Activated CD8-positive, alpha-beta memory T cell treated with anti-CD3 and anti-CD28 coated beads, Interleukin-2, amount 50 U/mL, for 24 hours (primary cell): ENCODE results near the gene VWA3B.
"Not testable (repeated sequence)": the region's sequence is repeated elsewhere in the genome, so short reads cannot be mapped to it uniquely, and the experiment has no call there.

ENCODE experiments used
- DNase-seq: peaks from one replicate; pipeline ENCODE4 v3.0.0-alpha.2; 2020; ENCODE audit errors: extremely low read depth

VWA3B gene

DNA sequence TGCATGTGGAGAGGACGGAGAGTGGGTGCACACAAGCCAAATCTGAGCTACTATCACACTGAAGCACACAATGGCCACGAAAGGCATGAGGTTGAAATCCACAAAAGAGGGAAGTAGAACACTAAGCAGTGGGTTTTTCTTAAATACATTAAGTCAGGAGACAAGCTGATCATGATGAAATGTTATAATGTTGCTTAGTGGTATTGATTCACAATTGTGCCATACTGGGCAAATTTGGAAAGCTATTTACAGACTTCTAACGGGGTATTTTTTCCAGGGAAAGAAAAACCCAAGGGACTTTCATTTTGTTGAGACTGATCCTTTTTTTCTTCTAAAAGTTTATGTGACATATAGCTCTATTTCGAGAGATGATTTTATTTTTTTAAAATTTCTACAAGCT is 158.5 kb downstream of the VWA3B start:
- DNase-seq: no peak

DNA sequence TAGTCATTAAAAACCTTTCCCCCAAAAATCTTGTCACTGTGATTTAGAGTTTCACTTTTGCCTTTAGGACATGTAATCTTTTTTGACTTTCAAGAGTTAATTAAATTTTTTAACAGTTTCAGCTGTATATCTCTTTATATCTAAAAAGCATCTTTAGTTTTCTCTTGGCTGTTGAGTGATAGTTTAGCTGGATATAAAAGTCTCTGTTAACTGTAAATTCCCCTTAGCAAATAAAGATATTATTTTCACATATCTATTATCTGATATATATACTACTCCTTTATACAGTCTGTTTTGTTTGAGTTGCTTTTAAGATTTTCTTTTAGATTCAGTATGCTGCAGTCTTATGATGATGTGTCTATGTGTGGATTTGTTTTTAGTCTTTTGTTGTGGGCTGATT is 160.4 kb downstream of the VWA3B start:
- DNase-seq: no peak

DNA sequence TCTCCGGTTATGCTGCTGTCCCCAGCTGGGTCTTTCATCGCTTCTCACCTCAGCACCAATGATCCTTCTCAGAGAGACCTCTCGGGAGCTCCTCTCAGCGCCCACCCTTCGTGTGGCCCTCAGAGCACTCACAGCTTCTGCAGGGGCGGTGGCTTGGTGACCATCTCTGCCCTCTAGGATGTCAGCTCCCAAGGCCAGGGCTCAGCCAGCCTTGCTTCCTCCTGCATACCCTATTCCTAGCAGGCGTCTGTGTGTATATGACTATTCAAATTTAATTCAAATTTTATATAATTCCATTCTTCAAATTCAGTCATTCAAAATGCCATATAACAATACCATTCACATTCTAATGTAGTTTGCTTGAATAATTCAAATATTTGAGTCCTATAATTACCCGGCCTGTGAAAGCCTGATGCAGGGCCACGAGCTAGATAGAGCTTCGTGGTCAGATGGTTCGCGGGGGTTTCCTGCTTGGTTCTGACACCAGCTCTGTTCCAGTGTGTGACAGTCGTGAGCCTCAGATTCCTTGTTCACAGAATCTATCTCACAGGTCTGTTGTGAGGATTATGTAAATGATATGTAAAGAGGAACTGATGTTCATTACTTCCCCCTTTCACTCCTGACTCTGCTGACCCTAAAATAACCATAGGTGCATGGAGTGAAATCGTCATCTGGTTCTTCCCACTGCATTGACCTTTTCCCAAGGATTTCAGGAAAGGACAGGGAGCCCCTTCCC is 165.2 kb downstream of the VWA3B start:
- no peak for DNase-seq

GRCh38 chr2:98253461-98254070 is 166.6 kb downstream of the VWA3B start:
- DNase-seq: no peak

GRCh38 chr2:98254504-98255059 is 167.6 kb downstream of the VWA3B start:
- no peak for DNase-seq

GRCh38 chr2:98258906-98259305 is 171.9 kb downstream of the VWA3B start:
- no peak for DNase-seq

DNA sequence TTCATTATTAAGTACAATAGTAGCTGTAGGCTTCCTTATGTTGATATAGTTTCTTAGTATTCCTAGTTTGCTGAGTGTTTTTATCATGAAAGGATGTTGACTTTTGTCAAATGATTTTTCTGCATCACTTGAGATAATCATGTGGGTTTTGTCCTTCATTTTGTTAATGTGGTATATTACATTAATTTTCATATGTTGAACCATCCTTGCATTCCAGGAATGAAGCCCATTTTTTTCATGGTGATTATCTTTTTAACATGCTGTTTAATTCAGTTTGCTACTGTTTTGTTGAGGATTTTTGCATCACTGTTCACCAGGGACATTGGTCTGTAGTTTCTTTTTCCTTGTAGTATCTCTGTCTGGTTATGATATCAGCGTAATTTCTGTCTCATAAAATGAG is 176.4 kb downstream of the VWA3B start:
- DNase-seq: no peak

- not testable (repeated sequence) for DNase-seq
These were observed 181.3 kb downstream of the VWA3B start for GRCh38 chr2:98268225-98268624.

GRCh38 chr2:98269274-98269673 is 182.3 kb downstream of the VWA3B start:
- no peak for DNase-seq

GRCh38 chr2:98269830-98270229 is 182.9 kb downstream of the VWA3B start:
- DNase-seq: no peak

- DNase-seq: no peak
These were observed 190.3 kb downstream of the VWA3B start for GRCh38 chr2:98277162-98277859.

DNA sequence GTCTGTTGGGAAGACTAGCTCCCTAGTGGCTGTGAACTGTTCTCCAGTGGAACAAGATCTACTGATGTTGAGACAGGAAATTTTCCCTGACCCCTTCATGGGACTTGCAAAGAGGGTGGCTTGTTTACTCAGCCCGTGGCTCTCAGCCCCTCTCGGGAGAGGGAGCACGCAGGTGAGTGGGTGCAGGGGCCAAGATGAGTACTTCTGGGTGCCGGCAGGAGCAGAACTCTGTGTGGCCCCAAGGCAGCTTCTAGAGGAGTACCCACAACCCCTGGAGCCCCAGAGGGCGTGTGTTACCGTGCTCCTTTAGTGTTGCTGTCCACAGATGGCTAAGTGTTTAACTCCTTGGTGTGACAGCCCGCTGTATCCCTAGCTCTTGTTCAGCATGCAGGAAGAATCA is 191.1 kb downstream of the VWA3B start:
- DNase-seq: no peak

GRCh38 chr2:98280376-98281102 is 193.6 kb downstream of the VWA3B start:
- DNase-seq: no peak

- no peak for DNase-seq
These were observed 194.6 kb downstream of the VWA3B start for GRCh38 chr2:98281607-98282006.

DNA sequence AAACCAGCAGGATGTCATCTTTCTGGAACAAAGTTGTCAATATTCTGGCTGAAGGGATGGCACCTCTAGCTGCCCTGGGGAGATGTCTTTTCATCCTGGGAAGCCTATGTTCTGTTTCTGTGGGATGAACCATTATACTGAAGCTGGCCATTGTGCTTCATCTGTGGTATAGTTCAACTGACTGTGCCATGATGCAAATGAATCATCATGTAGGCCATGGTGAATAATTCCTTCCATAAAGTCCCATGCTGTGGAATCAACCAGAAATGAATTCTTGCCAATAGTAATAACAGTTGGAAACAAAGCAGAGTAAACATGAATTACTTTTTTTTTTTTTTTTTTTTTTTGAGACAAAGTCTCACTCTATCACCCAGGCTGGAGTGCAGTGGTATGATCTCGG is 195.1 kb downstream of the VWA3B start:
- DNase-seq: no peak

GRCh38 chr2:98293030-98293429 is 206.1 kb downstream of the VWA3B start:
- no peak for DNase-seq

DNA sequence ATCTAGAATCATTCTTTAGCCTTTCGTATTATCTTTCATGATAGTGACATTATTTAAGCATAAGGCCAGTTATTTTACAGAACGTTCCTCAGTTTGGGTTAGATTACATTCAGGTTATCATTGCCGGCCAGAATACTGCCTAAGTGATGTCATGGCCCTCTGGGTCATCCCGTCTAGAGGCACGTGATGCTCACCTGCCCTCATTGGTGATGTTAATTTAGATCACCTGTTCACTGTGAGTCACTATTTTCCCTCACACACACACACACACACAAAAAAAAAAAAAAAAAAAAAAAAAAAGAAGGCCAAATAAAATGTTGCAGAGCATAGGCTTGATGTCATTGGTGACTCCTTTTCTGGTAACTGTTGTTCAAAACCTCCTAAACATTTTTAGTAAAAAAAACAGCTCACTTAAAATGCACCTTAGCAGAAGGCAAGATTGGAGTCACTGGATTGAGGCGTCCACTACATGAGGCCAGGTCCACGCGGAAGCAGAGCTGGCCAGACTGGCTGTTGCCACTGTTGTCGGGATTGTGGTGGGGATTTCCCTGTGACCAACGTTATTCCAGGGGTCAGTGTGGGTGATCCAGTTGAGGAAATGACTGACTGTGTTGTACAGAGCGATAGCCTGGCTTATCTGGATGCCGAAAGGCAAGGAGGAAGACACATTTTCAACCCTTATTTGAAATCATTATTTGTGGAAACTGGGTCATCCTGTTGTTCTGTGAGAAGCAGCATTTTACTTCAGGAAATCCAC is 207.1 kb downstream of the VWA3B start:
- DNase-seq: no peak

DNA sequence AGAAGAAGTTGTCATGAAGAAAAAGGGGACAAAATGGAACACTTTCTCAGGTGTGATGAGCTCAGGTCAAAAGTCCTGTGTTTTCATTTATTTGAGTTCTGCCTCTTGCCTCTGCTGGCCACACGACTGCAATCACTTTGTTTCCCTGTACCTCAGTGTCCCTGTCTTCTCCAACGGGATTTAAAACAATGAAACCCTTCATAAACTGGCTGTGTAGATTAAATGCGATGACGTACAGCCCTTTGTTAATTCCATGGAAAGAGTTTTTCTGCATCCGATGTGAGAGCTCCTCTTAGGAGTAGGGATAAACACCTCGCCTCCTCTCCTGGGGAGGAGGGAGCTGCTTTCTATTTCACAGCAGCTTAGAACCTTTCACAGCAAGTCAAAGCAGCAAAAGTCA is 207.7 kb downstream of the VWA3B start:
- no peak for DNase-seq

DNA sequence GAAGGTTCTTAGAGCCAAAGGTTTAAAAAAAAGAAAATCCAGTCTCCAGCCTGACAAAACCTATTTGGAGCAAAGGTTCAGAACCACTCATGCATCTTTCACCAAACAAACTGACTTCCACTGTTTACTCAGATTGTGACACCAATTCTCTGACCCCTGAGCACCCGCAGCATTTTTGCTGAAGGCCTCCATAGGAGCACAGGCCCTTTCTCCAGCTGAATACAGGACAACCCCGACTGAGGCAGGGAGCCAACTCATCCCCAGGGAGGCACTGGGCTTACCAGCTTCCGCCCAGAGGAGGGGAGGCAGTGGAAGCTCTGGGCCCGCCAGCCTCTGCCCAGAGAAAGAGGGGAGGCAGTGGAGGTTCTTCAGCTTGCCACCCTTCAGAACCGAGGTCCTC is 208.3 kb downstream of the VWA3B start:
- no peak for DNase-seq

DNA sequence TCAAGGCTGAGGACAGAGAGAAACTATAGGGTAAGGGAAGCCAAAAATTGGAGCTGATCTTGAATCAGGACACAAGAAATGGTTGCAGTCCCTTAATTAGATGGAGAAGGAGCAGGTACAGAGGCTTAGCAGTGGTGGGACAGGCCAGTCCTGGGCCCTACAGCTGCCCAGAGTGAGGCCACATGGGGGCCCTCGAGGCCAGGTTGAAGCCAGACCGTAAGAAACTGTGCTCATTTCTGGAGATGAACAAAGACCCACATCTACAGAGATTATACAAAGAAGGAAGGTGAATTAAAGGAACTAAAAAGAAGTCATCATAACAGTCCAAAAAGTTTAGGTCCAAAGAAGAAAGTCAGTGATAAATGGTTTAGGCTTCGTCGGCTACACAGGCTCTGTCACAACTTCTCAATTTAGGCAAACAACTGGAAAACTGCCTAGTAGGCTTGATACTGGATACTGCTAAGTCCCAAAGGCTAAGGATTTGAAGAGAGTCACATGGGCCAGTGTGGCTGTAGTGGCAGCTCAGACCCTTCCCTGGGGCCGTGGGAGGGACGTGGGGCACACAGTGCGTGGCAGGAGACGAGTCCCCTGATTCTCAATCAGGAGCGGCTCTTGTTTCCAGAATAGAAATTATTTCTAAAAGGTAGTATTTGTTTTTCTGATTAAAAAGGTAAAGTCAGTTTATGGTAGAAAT is 208.9 kb downstream of the VWA3B start:
- DNase-seq: no peak

- DNase-seq: no peak
These were observed 209.5 kb downstream of the VWA3B start for GRCh38 chr2:98296440-98296839.
